Osteoblast (primary cell): ENCODE results near the gene IGFL2. TPM values are rescaled to one million over a fixed set of nuclear protein-coding genes. Genes with fewer than 3 reads are reported as not detected.

Experiments
- DNase-seq: peaks from one replicate; pipeline ENCODE4 v3.0.0; 2011; ENCODE audit warnings: low spot score, mixed read lengths; ENCODE audit not compliant: insufficient read length; ENCODE audit errors: missing footprints
- H2AFZ ChIP-seq: 2 replicates; pipeline ENCODE4 v1.6.0; 2011; ENCODE audit warnings: mild to moderate bottlenecking, low read length
- H3K27ac ChIP-seq: 2 replicates; pipeline ENCODE4 v1.5.1; 2011; ENCODE audit warnings: mild to moderate bottlenecking, low read depth, low read length, moderate library complexity
- H3K27me3 ChIP-seq: 2 replicates; pipeline ENCODE4 v1.6.0; 2012; ENCODE audit warnings: mild to moderate bottlenecking, control low read depth, inconsistent platforms, low read length, moderate library complexity; ENCODE audit not compliant: insufficient read depth
- H3K36me3 ChIP-seq: 2 replicates; pipeline ENCODE4 v1.5.1; 2011; ENCODE audit warnings: mild to moderate bottlenecking, low read length, control low read depth, moderate library complexity; ENCODE audit not compliant: insufficient read depth
- H3K4me1 ChIP-seq: 2 replicates; pipeline ENCODE4 v1.5.1; 2011; ENCODE audit warnings: mild to moderate bottlenecking, low read length, control low read depth, moderate library complexity; ENCODE audit not compliant: insufficient read depth
- H3K4me2 ChIP-seq: 2 replicates; pipeline ENCODE4 v1.6.0; 2011; ENCODE audit warnings: mild to moderate bottlenecking, low read length; ENCODE audit not compliant: insufficient read depth
- H3K4me3 ChIP-seq: fragments of 200-600 bp; sonication (generic); 3 replicates; pipeline ENCODE4 v1.5.1; 2012; ENCODE audit warnings: mild to moderate bottlenecking, low read length, inconsistent platforms; ENCODE audit not compliant: insufficient read depth
- H3K79me2 ChIP-seq: 2 replicates; pipeline ENCODE4 v1.6.0; 2012; ENCODE audit warnings: mild to moderate bottlenecking, low read length, control low read depth, inconsistent platforms; ENCODE audit not compliant: insufficient read depth
- H3K9me3 ChIP-seq: 2 replicates; pipeline ENCODE4 v1.5.1; 2011; ENCODE audit warnings: low read depth, low read length, control low read depth
- H4K20me1 ChIP-seq: 2 replicates; pipeline ENCODE4 v1.6.0; 2012; ENCODE audit warnings: mild to moderate bottlenecking, low read length, control low read depth; ENCODE audit not compliant: insufficient read depth
- total RNA-seq: library from RNA; depleted of rRNA; stranded (reverse); fragments of >200 nt; gene quantifications from 2 replicates; pipeline ENCODE4 v1.2.3, GENCODE V29; 2012
- TF ChIP-seq, protein P1 (sequence below): IDR thresholded peaks from 2 replicates; pipeline ENCODE4 v1.5.1; 2011; ENCODE audit warnings: mild to moderate bottlenecking, low read depth, low read length, moderate library complexity; ENCODE audit errors: extremely low read depth

Gene IGFL2
- total RNA-seq, 1 donor = not detected

DNA sequence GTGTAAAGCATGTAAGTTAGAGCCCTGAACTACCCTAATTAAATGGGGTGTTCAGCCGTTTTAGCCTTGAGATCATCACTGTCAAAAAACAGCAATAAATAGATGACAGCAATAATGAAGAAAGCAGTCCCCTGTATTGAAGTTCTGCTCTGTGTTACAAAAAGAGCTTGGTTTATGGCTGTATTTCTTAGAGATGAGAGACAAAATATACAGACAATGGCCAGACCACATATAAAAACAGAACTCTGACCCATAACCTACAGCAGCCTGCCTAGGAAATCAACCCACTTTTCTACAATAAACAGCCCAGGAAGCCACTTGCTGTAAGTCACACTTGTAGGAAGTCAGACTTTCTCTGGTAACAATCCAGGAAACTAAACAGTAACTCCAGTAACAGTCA is 34.3 kb upstream of the IGFL2 start:
- Histone ChIP-seq H3K36me3 (no peaks in the 10 kb centered on the region), H3K4me1 (peaks cover 16% of the 10 kb centered on the region), H3K27me3 (peaks cover 24% of the 10 kb centered on the region), H2AFZ (no peak overlapping the region), H3K9me3 (no peaks in the 10 kb centered on the region), H4K20me1 (no peaks in the 10 kb centered on the region), H3K4me2 (no peak overlapping the region), H3K27ac (no peak overlapping the region), H3K4me3 (no peak overlapping the region), H3K79me2 (no peaks in the 10 kb centered on the region)
- TF ChIP-seq, protein P1, sequence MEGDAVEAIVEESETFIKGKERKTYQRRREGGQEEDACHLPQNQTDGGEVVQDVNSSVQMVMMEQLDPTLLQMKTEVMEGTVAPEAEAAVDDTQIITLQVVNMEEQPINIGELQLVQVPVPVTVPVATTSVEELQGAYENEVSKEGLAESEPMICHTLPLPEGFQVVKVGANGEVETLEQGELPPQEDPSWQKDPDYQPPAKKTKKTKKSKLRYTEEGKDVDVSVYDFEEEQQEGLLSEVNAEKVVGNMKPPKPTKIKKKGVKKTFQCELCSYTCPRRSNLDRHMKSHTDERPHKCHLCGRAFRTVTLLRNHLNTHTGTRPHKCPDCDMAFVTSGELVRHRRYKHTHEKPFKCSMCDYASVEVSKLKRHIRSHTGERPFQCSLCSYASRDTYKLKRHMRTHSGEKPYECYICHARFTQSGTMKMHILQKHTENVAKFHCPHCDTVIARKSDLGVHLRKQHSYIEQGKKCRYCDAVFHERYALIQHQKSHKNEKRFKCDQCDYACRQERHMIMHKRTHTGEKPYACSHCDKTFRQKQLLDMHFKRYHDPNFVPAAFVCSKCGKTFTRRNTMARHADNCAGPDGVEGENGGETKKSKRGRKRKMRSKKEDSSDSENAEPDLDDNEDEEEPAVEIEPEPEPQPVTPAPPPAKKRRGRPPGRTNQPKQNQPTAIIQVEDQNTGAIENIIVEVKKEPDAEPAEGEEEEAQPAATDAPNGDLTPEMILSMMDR = no peak
- DNase-seq = no peak

DNA sequence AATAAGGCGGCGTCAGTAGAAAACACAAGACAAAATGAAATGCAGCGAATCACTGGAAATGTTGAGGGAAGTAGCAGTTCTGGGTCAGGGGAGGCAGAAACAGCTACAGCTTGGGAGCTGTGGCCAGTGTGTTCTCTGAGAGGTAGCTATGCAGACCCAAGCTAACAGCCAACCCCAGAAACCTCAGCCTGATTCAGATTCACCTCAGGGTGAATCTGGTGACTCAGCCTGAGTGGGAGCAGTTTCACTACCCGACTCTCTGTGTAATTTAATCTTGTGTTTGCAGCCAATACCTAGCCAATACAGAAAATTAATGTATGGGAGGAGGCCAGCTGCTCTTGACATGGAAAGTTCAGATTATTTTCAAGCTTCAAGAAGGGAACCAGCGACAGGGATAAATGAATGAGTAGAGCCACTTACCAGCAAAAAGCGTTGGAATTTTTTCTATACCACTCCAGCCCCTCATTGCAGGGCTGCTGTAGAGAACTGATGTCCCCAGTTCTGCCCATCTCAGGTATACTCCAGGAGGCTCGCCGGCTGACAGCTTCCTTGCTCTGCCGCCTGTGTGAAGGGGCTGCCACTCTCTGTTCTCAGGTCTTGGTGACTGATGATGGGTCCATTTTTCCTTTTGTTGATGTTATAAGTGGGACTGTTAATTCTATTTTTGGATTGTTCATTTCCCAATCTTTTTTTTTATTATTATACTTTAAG is 32.5 kb upstream of the IGFL2 start:
- DNase-seq = peak; percentile 85
- H3K36me3 ChIP-seq = no peaks in the 10 kb centered on the region
- H3K9me3 ChIP-seq = no peaks in the 10 kb centered on the region
- H3K4me2 ChIP-seq = peak overlapping the region; percentile 67
- peaks cover 16% of the 10 kb centered on the region for H3K4me1 ChIP-seq
- H2AFZ ChIP-seq = no peak overlapping the region
- H3K27me3 ChIP-seq = peaks cover 33% of the 10 kb centered on the region
- peak overlapping the region; percentile 13 for H3K4me3 ChIP-seq
- H3K79me2 ChIP-seq = no peaks in the 10 kb centered on the region
- peak overlapping the region; percentile 24 for H3K27ac ChIP-seq
- no peaks in the 10 kb centered on the region for H4K20me1 ChIP-seq
- TF ChIP-seq, protein P1 = no peak

GRCh38 chr19:46116121-46116520 is 31.9 kb upstream of the IGFL2 start:
- H3K4me2 ChIP-seq = no peak overlapping the region
- no peak for DNase-seq
- TF ChIP-seq, protein P1 = no peak

DNA sequence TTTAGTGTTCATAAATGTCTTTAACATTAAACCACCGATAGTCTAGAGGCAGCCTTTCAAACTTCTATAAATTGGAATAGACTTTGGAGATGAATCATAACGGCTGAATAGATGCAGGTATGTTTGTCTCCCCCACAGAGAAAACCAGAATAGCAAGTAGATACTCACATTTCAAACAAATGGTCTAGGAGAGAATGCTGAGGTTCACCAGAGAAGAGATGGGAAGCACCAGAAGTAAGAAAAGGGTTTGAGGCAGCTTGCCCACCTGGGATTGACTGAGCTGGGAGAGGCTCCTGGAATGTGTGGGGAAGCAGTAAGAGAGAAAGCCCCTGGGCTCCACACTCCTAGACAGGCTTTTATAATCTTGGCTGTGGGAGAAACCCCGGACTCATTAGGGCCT is 29.9 kb upstream of the IGFL2 start:
- no peak overlapping the region for H3K4me3 ChIP-seq
- TF ChIP-seq, protein P1 = no peak
- no peak overlapping the region for H2AFZ ChIP-seq
- H3K36me3 ChIP-seq = no peaks in the 10 kb centered on the region
- H4K20me1 ChIP-seq = no peaks in the 10 kb centered on the region
- H3K9me3 ChIP-seq = no peaks in the 10 kb centered on the region
- peaks cover 16% of the 10 kb centered on the region for H3K4me1 ChIP-seq
- no peak overlapping the region for H3K4me2 ChIP-seq
- no peak for DNase-seq
- H3K79me2 ChIP-seq = no peaks in the 10 kb centered on the region
- peaks cover 35% of the 10 kb centered on the region for H3K27me3 ChIP-seq
- no peak overlapping the region for H3K27ac ChIP-seq

More at GRCh38 chr19:46116121-46116520, 31.9 kb upstream of the IGFL2 start:
- H4K20me1 ChIP-seq = no peaks in the 10 kb centered on the region
- no peak overlapping the region for H2AFZ ChIP-seq
- H3K27me3 ChIP-seq = peaks cover 35% of the 10 kb centered on the region
- H3K4me3 ChIP-seq = no peak overlapping the region
- H3K27ac ChIP-seq = no peak overlapping the region
- H3K36me3 ChIP-seq = no peaks in the 10 kb centered on the region
- no peaks in the 10 kb centered on the region for H3K9me3 ChIP-seq
- peaks cover 16% of the 10 kb centered on the region for H3K4me1 ChIP-seq
- no peaks in the 10 kb centered on the region for H3K79me2 ChIP-seq
